HepG2 (cell line): ENCODE measurements around the gene RASL10A. TPM values are rescaled to one million over a fixed set of nuclear protein-coding genes. Genes with fewer than 3 reads are reported as not detected.

ENCODE experiments used
- ATAC-seq: fragments of 200-7000 bp; cut with Tn5 transposase; 3 replicates; pipeline ENCODE4 v1.9.1; 2020; ENCODE audit warnings: mild to moderate bottlenecking, moderate library complexity
- BruUV-seq: library from RNA; stranded (reverse); fragments of 400-500 nt; replicated peaks from 2 replicates; lab custom pipeline; 2021; lab: Mats Ljungman, UMichigan
- CTCF ChIA-PET: fragments of 300-600 bp; formaldehyde crosslinking; extraction: SDS; loops from one replicate; lab custom pipeline; 2021; ENCODE audit warnings: low total read pairs, inconsistent platforms, low intra/inter-chr PET ratio; lab: Yijun Ruan, JAX
- POLR2A ChIA-PET: fragments of 350-600 bp; sonication (Branson Sonifier 250); formaldehyde crosslinking; loops from one replicate; lab custom pipeline; 2020; ENCODE audit warnings: antibody characterized with exemption, inconsistent platforms; lab: Yijun Ruan, JAX
- DNase-seq: peaks from one replicate; pipeline ENCODE4 v3.0.0-alpha.2; 2015; ENCODE audit warnings: low spot score
- FAIRE-seq: peaks from 3 replicates; lab custom pipeline; 2011; peaks lifted over from hg19 to GRCh38; lab: Jason Lieb, UNC
- H2AFZ ChIP-seq: one replicate; pipeline ENCODE4 v1.6.1; 2011; ENCODE audit warnings: low read length, inconsistent platforms
- H3K27ac ChIP-seq: fragments of 300-600 bp; 3 replicates; pipeline ENCODE4 v1.8.0; 2011; ENCODE audit warnings: mixed run types, mild to moderate bottlenecking, mixed read lengths, low read length, inconsistent platforms; ENCODE audit not compliant: insufficient read depth; ENCODE audit errors: extremely low read length
- H3K27me3 ChIP-seq, 2 experiments: fragments of 200-600 bp in 1 of 2; 2 replicates in 1 of 2; 3 replicates in 1 of 2; pipeline versions ENCODE4 v1.6.0 to v1.8.0; 2011; ENCODE audit warnings: low read length in 2 of 2, mild to moderate bottlenecking in 2 of 2, moderate library complexity in 2 of 2, inconsistent platforms in 1 of 2; ENCODE audit not compliant: insufficient read depth in 2 of 2, control insufficient read depth in 1 of 2
- H3K36me3 ChIP-seq, 2 experiments: fragments of 200-600 bp in 1 of 2; replicated peaks in 1 of 2; 2 replicates in 1 of 2; 3 replicates in 1 of 2; pipeline versions ENCODE4 v1.5.1 to v1.8.0; 2011; ENCODE audit warnings: low read length in 2 of 2, inconsistent platforms in 1 of 2; ENCODE audit not compliant: insufficient read depth in 2 of 2, control insufficient read depth in 1 of 2
- H3K4me1 ChIP-seq: 2 replicates; pipeline ENCODE4 v1.5.1; 2012; ENCODE audit warnings: low read length, inconsistent platforms; ENCODE audit not compliant: insufficient read depth
- H3K4me2 ChIP-seq: 2 replicates; pipeline ENCODE4 v1.6.0; 2011; ENCODE audit warnings: low read depth, low read length, inconsistent platforms
- H3K4me3 ChIP-seq, 3 experiments: fragments of 200-600 bp in 1 of 3; sonication (generic), shearing (Covaris generic) in 1 of 3; replicated peaks in 1 of 3; 2 replicates each; pipeline ENCODE4 v1.5.1; 2011 to 2016; ENCODE audit warnings: low read length in 3 of 3, inconsistent platforms in 2 of 3, low read depth in 2 of 3, mild to moderate bottlenecking in 2 of 3, control low read depth in 1 of 3, mixed read lengths in 1 of 3; ENCODE audit not compliant: insufficient read depth in 1 of 3
- H3K79me2 ChIP-seq: one replicate; pipeline ENCODE4 v1.6.1; 2011; ENCODE audit warnings: low read length, inconsistent platforms; ENCODE audit not compliant: insufficient read depth
- H3K9ac ChIP-seq: 2 replicates; pipeline ENCODE4 v1.6.0; 2011; ENCODE audit warnings: mild to moderate bottlenecking, low read depth, low read length, inconsistent platforms; ENCODE audit not compliant: insufficient read depth
- H3K9me3 ChIP-seq: 2 replicates; pipeline ENCODE4 v1.5.1; 2012; ENCODE audit warnings: mild to moderate bottlenecking, low read length
- H4K20me1 ChIP-seq: 2 replicates; pipeline ENCODE4 v1.6.0; 2011; ENCODE audit warnings: inconsistent platforms, mild to moderate bottlenecking, low read length, moderate library complexity; ENCODE audit not compliant: insufficient read depth
- AGO1 ChIP-seq: fragments of 200-400 bp; formaldehyde crosslinking; IDR thresholded peaks from 2 replicates; pipeline ENCODE4 v1.6.1; 2017; ENCODE audit warnings: mild to moderate bottlenecking, low read depth, low read length, moderate library complexity; ENCODE audit not compliant: poor library complexity, severe bottlenecking
- ATAD3A ChIP-seq: sonication (generic); formaldehyde crosslinking; IDR thresholded peaks from 2 replicates; pipeline ENCODE4 v1.4.0; 2020; ENCODE audit warnings: missing genetic modification reagents
- HMG20A ChIP-seq: IDR thresholded peaks from 2 replicates; pipeline ENCODE4 v1.6.1; 2016; ENCODE audit warnings: borderline replicate concordance
- MEF2D ChIP-seq: sonication (generic); formaldehyde crosslinking; IDR thresholded peaks from 2 replicates; pipeline ENCODE4 v1.5.1; 2020; ENCODE audit warnings: mild to moderate bottlenecking, missing genetic modification reagents
- MIER3 ChIP-seq: IDR thresholded peaks from 2 replicates; pipeline ENCODE4 v1.6.1; 2016; ENCODE audit warnings: missing compliant biosample characterization, borderline replicate concordance
- MYNN ChIP-seq: sonication (generic); formaldehyde crosslinking; IDR thresholded peaks from 2 replicates; pipeline ENCODE4 v1.4.0; 2020; ENCODE audit warnings: mild to moderate bottlenecking, low read depth, missing genetic modification reagents
- POLR2G ChIP-seq: fragments of 200-400 bp; formaldehyde crosslinking; IDR thresholded peaks from 2 replicates; pipeline ENCODE4 v1.6.1; 2018; ENCODE audit warnings: mild to moderate bottlenecking, low read depth, low read length, moderate library complexity
- REXO4 ChIP-seq: sonication (generic); formaldehyde crosslinking; IDR thresholded peaks from 2 replicates; pipeline ENCODE4 v1.8.0; 2022; ENCODE audit warnings: missing genetic modification reagents, mild to moderate bottlenecking, borderline replicate concordance
- SAP130 ChIP-seq: IDR thresholded peaks from 2 replicates; pipeline ENCODE4 v1.6.1; 2016; ENCODE audit warnings: low read depth
- SMARCC2 ChIP-seq: fragments of 450-650 bp; IDR thresholded peaks from 2 replicates; pipeline ENCODE4 v1.6.1; 2017; ENCODE audit warnings: antibody characterized with exemption, mild to moderate bottlenecking
- THAP11 ChIP-seq: IDR thresholded peaks from 2 replicates; pipeline ENCODE4 v1.6.1; 2016; ENCODE audit warnings: missing biosample characterization, missing genetic modification reagents
- XBP1 ChIP-seq: sonication (generic); formaldehyde crosslinking; IDR thresholded peaks from 2 replicates; pipeline ENCODE4 v1.5.0; 2020; ENCODE audit warnings: missing genetic modification reagents
- ZNF24 ChIP-seq: fragments of 450-650 bp; IDR thresholded peaks from 2 replicates; pipeline ENCODE4 v1.6.1; 2017; ENCODE audit warnings: antibody characterized with exemption, mild to moderate bottlenecking
- ZNF577 ChIP-seq: sonication (generic); formaldehyde crosslinking; IDR thresholded peaks from 2 replicates; pipeline ENCODE4 v1.4.0; 2020; ENCODE audit warnings: mild to moderate bottlenecking, low read depth, missing genetic modification reagents, borderline replicate concordance
- ZSCAN20 ChIP-seq: sonication (generic); formaldehyde crosslinking; IDR thresholded peaks from 2 replicates; pipeline ENCODE4 v1.4.0; 2020; ENCODE audit warnings: missing genetic modification reagents, mild to moderate bottlenecking, borderline replicate concordance
- WGBS: methylation state at CpG from one replicate; pipeline ENCODE4 v1.1.6; 2017; ENCODE audit warnings: low lambda C conversion rate; 5-methylcytosine and 5-hydroxymethylcytosine counted together
- in situ Hi-C: cut with HindIII; loops from 2 replicates; pipeline ENCODE4 v1.10.0; 2017; ENCODE audit warnings: low pct_unique_long_range_greater_than_20kb; ENCODE audit not compliant: extremely low pct_ligation_motif_present
- intact Hi-C: fragments of 100-400 bp; cut with micrococcal nuclease; formaldehyde crosslinking; loops from one replicate; pipeline ENCODE4 v1.10.0; 2022; ENCODE audit not compliant: unreplicated experiment
- polyA plus RNA-seq, 8 experiments: library from polyadenylated mRNA; depleted of rRNA in 3 of 8; stranded (reverse) in 7 of 8; unstranded in 1 of 8; fragments of >200 nt; fragmentation: Illumina TruSeq in 4 of 8; extraction: Trizol in 4 of 8; gene quantifications; 2 replicates each; pipeline versions ENCODE4 v1.2.1 to v1.2.3, GENCODE V29; 2011 to 2016; ENCODE audit warnings: low read depth in 4 of 8, missing spikeins in 1 of 8, mixed read lengths in 1 of 8; ENCODE audit not compliant: insufficient read depth in 1 of 8
- total RNA-seq, 5 experiments: library from RNA; depleted of rRNA; stranded (reverse); fragments of >200 nt; fragmentation: Illumina TruSeq; extraction: Trizol; gene quantifications; 2 replicates each; pipeline ENCODE4 v1.2.3, GENCODE V29; 2016; ENCODE audit warnings: low read depth in 1 of 5
- TF ChIP-seq, protein P1 (sequence below): sonication (generic); formaldehyde crosslinking; IDR thresholded peaks from 2 replicates; pipeline ENCODE4 v1.8.0; 2022; ENCODE audit warnings: missing genetic modification reagents, low read depth, mild to moderate bottlenecking, borderline replicate concordance
- TF ChIP-seq, protein P2 (sequence below): sonication (generic); formaldehyde crosslinking; IDR thresholded peaks from 2 replicates; pipeline ENCODE4 v1.4.0; 2020; ENCODE audit warnings: mild to moderate bottlenecking, missing genetic modification reagents

The RASL10A gene
- total and polyA plus RNA-seq, 2 of the 13 experiments (the other 11 are each of a cell fraction or from before 2014, with no cell fraction given): 0.05 to 0.22 TPM

GRCh38 chr22:29301716-29302401 lies 13.6 kb downstream of the RASL10A start:
- no peak overlapping the region for H3K4me2 ChIP-seq
- H3K27me3 ChIP-seq: no peaks in the 10 kb centered on the region
- H3K36me3 ChIP-seq: peaks cover 22 to 28% of the 10 kb centered on the region in 2 experiments
- FAIRE-seq (no peak), DNase-seq (no peak), ATAC-seq (peak; percentile 6)
- POLR2A ChIA-PET: interaction anchor here (1.0 kb wide), 1 partner anchor 41 kb away, joined by 4 read pairs; no protein-coding TSS in a partner anchor
- no peak overlapping the region for H3K4me3 ChIP-seq
- CTCF ChIA-PET: no interaction called here
- no peak overlapping the region for H3K27ac ChIP-seq
- no peak overlapping the region for H3K9ac ChIP-seq
- 94% methylated on average over 16 of the region's 17 CpGs for WGBS
- in situ Hi-C loops: no loop called here
- intact Hi-C loops: no loop called here
- no peak overlapping the region for H2AFZ ChIP-seq
- H3K4me1 ChIP-seq: peaks cover 28% of the 10 kb centered on the region
- TF ChIP-seq SAP130 (CRISPR knock-in tag): no peak
- TF ChIP-seq XBP1 (CRISPR knock-in tag): no peak
- no peak for TF ChIP-seq MYNN
- peak; percentile 0 for TF ChIP-seq AGO1
- no peak for TF ChIP-seq SMARCC2
- no peak for TF ChIP-seq ATAD3A (CRISPR knock-in tag)
- TF ChIP-seq THAP11 (CRISPR knock-in tag): no peak
- TF ChIP-seq, protein P1, sequence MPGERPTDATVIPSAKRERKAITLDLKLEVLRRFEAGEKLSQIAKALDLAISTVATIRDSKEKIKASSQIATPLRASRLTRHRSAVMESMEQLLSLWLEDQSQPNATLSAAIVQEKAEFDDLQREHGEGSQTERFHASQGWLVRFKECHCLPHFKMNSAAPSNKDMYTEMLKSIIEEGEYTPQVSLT (CRISPR knock-in tag): no peak
- TF ChIP-seq POLR2G: 0 out of 2 replicates have a peak, but pooled peaks have one; percentile 13
- no peak for TF ChIP-seq HMG20A (CRISPR knock-in tag)
- TF ChIP-seq REXO4 (CRISPR knock-in tag): no peak
- TF ChIP-seq, protein P2, sequence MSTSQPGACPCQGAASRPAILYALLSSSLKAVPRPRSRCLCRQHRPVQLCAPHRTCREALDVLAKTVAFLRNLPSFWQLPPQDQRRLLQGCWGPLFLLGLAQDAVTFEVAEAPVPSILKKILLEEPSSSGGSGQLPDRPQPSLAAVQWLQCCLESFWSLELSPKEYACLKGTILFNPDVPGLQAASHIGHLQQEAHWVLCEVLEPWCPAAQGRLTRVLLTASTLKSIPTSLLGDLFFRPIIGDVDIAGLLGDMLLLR (CRISPR knock-in tag): 0 out of 2 replicates have a peak, but pooled peaks have one; percentile 39
- TF ChIP-seq MIER3 (CRISPR knock-in tag): no peak
- TF ChIP-seq ZSCAN20: no peak
- no peak for TF ChIP-seq ZNF24
- no peak for TF ChIP-seq ZNF577 (CRISPR knock-in tag)
- no peak for TF ChIP-seq MEF2D (CRISPR knock-in tag)
- no peaks in the 10 kb centered on the region for H3K9me3 ChIP-seq
- H3K79me2 ChIP-seq: no peaks in the 10 kb centered on the region
- no TSS peak for BruUV-seq
- H4K20me1 ChIP-seq: 0 out of 2 replicates have a peak, but pooled peaks cover 9% of the 10 kb centered on the region
